Coronary artery (tissue), 2 donors: ENCODE measurements around the gene ADAMTS7.
"Not testable (repeated sequence)": the region's sequence is repeated elsewhere in the genome, so short reads cannot be mapped to it uniquely, and the experiment has no call there.

Experiments used
- DNase-seq: peaks from one replicate; pipeline ENCODE4 v3.0.0-alpha.2; 2017; ENCODE audit warnings: low spot score
- H3K27ac ChIP-seq, 2 donors: fragments of 200-600 bp; sonication (generic); one replicate each; pipeline ENCODE4 v1.5.1; 2016 to 2019
- H3K4me3 ChIP-seq: fragments of 200-600 bp; sonication (generic); 2 replicates; pipeline ENCODE4 v1.5.1; 2016; ENCODE audit warnings: mild to moderate bottlenecking, moderate library complexity
- TF ChIP-seq, protein P1 (sequence below): fragments of 200-600 bp; sonication (generic); IDR thresholded peaks from one replicate; pipeline ENCODE4 v1.5.1; 2019; ENCODE audit warnings: antibody characterized with exemption

ADAMTS7 gene

DNA sequence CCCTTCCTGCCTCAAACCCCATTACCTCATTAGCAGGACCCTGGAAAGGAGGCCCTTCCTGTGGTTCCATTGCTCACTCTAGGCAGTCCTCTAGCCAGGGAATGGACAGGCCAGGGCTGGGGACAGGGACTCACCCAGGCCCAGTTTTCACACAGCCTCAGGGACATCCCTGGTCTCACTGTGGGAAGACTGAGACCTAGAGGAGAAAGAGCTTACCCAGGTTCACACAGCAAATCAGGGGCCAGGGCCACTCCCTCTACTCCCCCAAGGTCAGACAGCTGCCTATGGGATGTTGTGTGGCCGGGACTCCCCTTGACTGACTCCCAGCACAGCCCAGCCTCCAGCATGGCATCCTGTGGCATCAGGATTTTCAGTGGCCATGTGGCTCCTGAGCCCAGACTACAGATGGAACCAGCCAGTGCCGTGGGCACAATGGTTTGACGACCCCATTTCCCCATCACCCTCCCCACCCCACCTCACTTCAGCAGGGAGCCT, 49.3 kb downstream of the ADAMTS7 start:
- H3K4me3 ChIP-seq = no peak overlapping the region
- DNase-seq = no peak
- TF ChIP-seq, protein P1, sequence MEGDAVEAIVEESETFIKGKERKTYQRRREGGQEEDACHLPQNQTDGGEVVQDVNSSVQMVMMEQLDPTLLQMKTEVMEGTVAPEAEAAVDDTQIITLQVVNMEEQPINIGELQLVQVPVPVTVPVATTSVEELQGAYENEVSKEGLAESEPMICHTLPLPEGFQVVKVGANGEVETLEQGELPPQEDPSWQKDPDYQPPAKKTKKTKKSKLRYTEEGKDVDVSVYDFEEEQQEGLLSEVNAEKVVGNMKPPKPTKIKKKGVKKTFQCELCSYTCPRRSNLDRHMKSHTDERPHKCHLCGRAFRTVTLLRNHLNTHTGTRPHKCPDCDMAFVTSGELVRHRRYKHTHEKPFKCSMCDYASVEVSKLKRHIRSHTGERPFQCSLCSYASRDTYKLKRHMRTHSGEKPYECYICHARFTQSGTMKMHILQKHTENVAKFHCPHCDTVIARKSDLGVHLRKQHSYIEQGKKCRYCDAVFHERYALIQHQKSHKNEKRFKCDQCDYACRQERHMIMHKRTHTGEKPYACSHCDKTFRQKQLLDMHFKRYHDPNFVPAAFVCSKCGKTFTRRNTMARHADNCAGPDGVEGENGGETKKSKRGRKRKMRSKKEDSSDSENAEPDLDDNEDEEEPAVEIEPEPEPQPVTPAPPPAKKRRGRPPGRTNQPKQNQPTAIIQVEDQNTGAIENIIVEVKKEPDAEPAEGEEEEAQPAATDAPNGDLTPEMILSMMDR = no peak
- peak overlapping the region in 1 of 2 donors; percentile 28 for H3K27ac ChIP-seq

DNA sequence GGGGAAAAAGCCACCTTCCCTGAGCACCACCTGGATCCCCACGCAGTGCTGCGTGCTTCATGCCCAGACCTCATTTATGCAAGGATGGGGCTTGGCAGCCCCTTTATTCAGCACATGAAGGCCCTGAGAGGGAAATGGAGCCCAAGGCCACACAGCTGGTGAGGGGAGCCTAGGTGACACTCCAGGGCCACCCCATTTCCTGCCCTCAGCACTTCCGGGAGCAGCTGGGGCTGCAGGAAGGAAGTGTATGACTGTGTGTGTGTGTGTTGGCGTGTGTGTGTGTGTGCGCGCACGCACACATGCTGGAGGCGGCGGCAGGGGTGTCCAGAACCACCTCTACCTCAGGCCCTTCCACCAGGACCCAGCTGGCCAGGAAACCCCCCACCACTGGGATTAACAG, 49.8 kb downstream of the ADAMTS7 start:
- H3K4me3 ChIP-seq = not testable (repeated sequence)

DNA sequence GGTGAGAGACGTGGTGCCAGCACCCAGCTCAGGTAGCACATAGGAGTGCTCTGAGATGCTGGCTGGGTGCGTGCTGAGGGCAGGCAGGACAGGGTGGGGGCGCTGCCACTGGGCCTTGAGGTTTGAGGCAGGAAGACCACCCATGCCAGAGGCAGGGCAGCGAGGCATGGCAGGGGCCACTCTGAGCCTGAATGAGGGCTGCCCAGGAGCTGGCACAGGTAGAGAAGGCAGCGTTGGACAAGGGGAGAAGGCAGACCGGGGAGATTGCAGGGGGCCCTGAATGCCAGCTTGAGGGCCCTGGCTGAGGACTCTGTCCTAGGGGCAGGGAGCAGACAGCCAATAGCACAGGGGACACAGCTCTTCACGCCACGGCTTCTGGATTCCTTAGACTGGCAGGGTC, 50.2 kb downstream of the ADAMTS7 start:
- H3K27ac ChIP-seq = peak overlapping the region in 1 of 2 donors; percentile 74

More for the DNA sequence above, 49.8 kb downstream of the ADAMTS7 start:
- not testable (repeated sequence) for DNase-seq
- H3K27ac ChIP-seq = peak overlapping the region in 1 of 2 donors; percentile 74

DNA sequence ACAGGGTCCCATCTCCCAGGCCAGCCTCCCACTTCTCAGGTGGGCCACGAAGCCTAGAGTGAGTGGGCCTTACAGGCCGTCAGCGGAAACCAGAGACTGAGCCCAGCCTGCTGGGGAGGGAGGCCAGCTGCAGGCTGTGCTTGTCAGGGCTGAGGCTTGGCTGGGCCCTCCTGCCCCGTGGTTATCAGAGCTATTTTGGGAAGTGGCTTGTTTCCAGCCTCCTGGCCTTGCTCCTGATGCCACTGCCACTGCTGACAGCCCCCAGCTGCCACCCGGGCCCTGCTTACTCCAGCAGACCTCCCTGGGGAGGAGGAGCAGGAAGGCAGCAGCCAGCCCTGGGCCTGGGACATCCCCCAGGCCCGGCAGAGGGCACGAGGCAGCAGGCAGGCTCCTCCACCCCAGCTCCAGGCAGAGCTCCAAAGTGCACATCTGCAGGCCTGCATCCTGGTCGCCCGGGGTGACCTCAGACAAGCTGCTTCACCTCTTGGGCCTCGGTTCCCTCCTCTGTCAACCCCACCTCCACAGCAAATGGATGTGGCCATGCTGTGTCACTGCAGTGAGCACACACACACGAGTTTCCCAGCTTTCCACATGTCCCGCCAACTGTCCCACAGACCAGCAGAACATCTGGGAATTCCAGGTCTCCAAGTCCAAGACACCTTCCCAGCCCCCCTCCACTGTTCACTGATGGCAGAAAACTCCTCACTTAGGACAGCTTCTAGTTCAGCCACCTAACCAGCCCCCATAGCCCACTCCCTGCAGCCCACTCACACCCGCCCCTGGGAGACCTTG, 51.0 kb downstream of the ADAMTS7 start:
- H3K27ac ChIP-seq = peak overlapping the region; percentile 74 to 87
- not testable (repeated sequence) for H3K4me3 ChIP-seq
- DNase-seq = peak; percentile 90

More for the DNA sequence above, 50.2 kb downstream of the ADAMTS7 start:
- TF ChIP-seq, protein P1 = no peak
- no peak for DNase-seq
- H3K4me3 ChIP-seq = no peak overlapping the region

GRCh38 chr15:78759361-78759998, 51.8 kb downstream of the ADAMTS7 start:
- not testable (repeated sequence) for DNase-seq, H3K4me3 ChIP-seq
- H3K27ac ChIP-seq = peak overlapping the region; percentile 74 to 87

DNA sequence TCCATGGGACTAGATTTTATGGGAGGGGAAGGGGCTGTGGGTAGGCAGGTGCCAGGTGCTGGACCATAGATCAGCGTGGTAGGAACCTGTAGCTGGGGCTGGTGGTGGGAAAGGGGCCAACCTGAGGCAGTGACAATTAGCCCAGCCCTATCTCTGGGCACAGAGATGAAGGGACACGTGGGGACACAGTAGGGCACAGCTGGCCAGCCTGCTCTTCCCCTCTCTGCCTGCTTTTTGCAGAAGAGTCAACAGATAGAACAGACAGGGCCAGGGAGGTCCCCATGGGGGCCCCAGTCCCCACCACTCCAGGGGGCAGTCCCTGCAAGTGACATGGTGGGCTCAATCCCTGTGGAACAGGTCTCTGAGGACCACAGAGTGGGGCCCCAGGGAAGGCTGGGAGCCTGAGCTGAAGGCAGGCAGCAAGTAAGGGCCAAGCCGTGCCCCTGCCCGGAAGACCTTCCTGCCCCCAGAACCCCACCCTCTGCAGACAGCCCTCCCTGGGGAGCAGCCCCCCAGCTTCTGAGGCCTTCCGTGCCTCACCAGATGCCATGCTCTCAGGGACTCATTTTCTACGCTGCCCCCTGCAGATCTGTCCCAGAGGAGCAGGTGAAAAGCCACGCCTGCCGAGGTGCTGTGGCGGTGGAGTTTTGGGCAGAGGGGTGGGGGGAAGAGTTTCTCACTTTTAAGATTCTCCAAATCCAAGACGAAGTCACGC, 52.6 kb downstream of the ADAMTS7 start:
- not testable (repeated sequence) for DNase-seq, H3K4me3 ChIP-seq
- peak overlapping the region in 1 of 2 donors; percentile 37 for H3K27ac ChIP-seq

DNA sequence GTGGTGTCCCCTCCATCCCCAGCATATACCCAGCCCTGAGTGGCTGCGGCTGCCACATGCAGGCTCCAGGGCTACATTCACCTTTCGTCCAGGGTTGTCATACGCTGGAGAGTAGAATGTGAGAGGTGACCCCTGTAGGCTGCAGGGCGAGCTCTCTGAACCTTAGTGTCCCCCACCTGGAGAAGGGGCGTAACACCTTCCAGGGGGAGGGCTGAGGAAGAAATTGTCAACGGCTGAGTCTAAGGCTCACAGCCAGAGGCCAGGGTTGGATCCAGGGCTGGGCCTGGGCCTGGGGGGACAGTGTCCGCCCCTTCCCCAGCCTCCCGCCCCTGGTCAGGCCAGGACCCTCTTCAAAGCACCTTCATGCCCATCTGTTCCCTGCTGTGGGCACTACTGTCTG, 53.2 kb downstream of the ADAMTS7 start:
- H3K4me3 ChIP-seq, DNase-seq: not testable (repeated sequence)
- peak overlapping the region in 1 of 2 donors; percentile 37 for H3K27ac ChIP-seq

DNA sequence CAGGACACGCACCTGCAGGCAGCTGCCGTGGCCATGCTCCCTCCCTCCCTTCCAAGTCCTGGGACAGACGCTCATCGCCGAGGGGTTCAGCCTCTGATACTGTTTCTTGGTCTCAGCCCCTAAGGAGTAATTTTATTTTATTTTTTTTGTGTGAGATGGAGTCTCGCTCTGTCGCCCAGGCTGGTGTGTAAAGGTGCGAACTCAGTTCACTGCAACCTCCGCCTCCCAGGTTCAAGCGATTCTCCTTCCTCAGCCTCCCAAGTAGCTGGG, 53.7 kb downstream of the ADAMTS7 start:
- H3K27ac ChIP-seq = peak overlapping the region; percentile 90 to 94
- peak overlapping the region; percentile 32 for H3K4me3 ChIP-seq
- TF ChIP-seq, protein P1 = no peak
- no peak for DNase-seq

GRCh38 chr15:78756781-78757635, 54.3 kb downstream of the ADAMTS7 start:
- peak overlapping the region; percentile 32 for H3K4me3 ChIP-seq
- peak overlapping the region; percentile 90 to 94 for H3K27ac ChIP-seq

GRCh38 chr15:78755900-78756591, 55.2 kb downstream of the ADAMTS7 start:
- H3K4me3 ChIP-seq, DNase-seq: not testable (repeated sequence)
- peak overlapping the region in 1 of 2 donors; percentile 94 for H3K27ac ChIP-seq

More at GRCh38 chr15:78756781-78757635, 54.3 kb downstream of the ADAMTS7 start:
- DNase-seq = peak; percentile 95

DNA sequence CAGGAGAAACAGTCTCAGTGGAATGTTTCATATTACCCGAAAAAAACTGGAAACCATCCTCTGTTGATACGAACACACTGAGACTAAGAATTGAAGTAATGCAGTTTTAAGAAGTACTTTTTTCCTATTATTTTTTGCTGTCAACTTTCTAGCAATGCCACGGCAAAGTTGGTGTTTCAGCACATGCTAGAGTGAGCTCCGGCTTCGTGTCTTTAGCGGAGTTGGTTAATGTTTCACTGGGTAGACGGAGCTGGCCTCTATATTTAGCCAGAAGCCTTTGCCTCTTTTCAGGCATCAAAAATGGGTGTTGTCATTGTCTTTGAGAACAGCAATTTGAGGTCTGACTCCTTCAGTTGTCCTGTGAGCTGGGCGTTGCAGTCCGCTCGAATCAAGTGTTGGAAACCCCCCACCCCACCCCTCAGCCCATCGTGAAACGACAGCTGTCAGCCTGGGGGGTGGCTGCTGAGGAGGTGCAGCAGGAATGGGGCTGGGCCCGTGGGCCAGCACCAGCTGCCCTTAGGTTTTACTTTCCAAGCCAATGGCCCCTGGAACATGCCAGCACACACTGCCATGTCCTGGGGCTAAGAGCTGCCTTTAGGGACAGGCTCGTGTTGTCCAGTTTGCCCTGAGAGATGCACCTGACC, 56.5 kb downstream of the ADAMTS7 start:
- not testable (repeated sequence) for H3K4me3 ChIP-seq, DNase-seq
- H3K27ac ChIP-seq = peak overlapping the region in 1 of 2 donors; percentile 7

- not testable (repeated sequence) for H3K4me3 ChIP-seq, DNase-seq, H3K27ac ChIP-seq
These were observed 57.3 kb downstream of the ADAMTS7 start for GRCh38 chr15:78753751-78754535.

DNA sequence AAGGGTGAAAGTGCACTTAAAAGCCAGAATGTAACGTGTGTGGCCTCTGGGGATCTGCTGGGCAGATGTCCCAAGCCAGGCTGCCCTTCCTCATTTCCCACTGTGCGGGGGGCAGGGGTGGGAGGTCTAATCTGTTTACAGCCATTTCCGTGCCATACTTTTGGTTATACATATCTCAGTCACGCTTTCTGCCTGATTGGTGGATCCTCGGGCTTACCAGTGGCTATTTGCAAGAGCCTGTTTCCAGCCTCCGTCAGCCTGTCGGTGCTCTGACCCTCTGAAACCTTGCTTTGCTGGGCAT, 58.0 kb downstream of the ADAMTS7 start:
- DNase-seq, H3K4me3 ChIP-seq, H3K27ac ChIP-seq: not testable (repeated sequence)
